HEK293 (cell line): ENCODE results near the gene AFAP1L2.

Experiments used
- CTCF ChIA-PET: fragments of 350-600 bp; formaldehyde crosslinking; extraction: SDS; loops from one replicate; lab custom pipeline; 2021; ENCODE audit warnings: antibody characterized with exemption; lab: Yijun Ruan, JAX
- POLR2A ChIA-PET: fragments of 300-600 bp; formaldehyde crosslinking; extraction: SDS; loops from one replicate; lab custom pipeline; 2020; ENCODE audit warnings: antibody characterized with exemption, inconsistent platforms; lab: Yijun Ruan, JAX
- H3K27ac ChIP-seq: fragments of 200-500 bp; sonication (Bioruptor generic); 2 replicates; pipeline ENCODE4 v1.5.1; 2014; ENCODE audit warnings: low read depth, low read length, control low read depth, inconsistent platforms; ENCODE audit errors: extremely low read depth
- H3K36me3 ChIP-seq, 2 experiments: fragments of 200-500 bp in 1 of 2; sonication (Bioruptor generic) in 1 of 2; 1 replicate in 1 of 2; 2 replicates in 1 of 2; pipeline ENCODE4 v1.5.1; 2014 to 2017; ENCODE audit warnings: inconsistent platforms in 2 of 2, low read length in 2 of 2; ENCODE audit not compliant: control insufficient read depth in 2 of 2, insufficient read depth in 1 of 2
- H3K4me1 ChIP-seq: fragments of 200-500 bp; sonication (Bioruptor generic); 2 replicates; pipeline ENCODE4 v1.5.1; 2014; ENCODE audit warnings: mild to moderate bottlenecking, low read length, inconsistent platforms; ENCODE audit not compliant: control insufficient read depth, insufficient read depth
- H3K4me3 ChIP-seq: 2 replicates; pipeline ENCODE4 v1.5.1; 2011; ENCODE audit warnings: low read depth, mild to moderate bottlenecking, control low read depth, low read length, moderate library complexity
- H3K9me3 ChIP-seq: fragments of 200-500 bp; sonication (Bioruptor generic); 2 replicates; pipeline ENCODE4 v1.5.1; 2014; ENCODE audit warnings: low read depth, low read length, inconsistent platforms; ENCODE audit not compliant: control insufficient read depth, insufficient read depth
- KLF7 ChIP-seq: fragments of 450-650 bp; formaldehyde crosslinking; IDR thresholded peaks from 2 replicates; pipeline ENCODE4 v1.5.1; 2016; ENCODE audit warnings: missing biosample characterization, missing genetic modification characterization, borderline replicate concordance
- PRDM10 ChIP-seq: fragments of 450-650 bp; formaldehyde crosslinking; IDR thresholded peaks from 2 replicates; pipeline ENCODE4 v1.5.1; 2016; ENCODE audit warnings: missing biosample characterization, missing genetic modification characterization
- SETDB1 ChIP-seq: IDR thresholded peaks from one replicate; pipeline ENCODE4 v1.6.1; 2017; ENCODE audit warnings: mild to moderate bottlenecking, low read length, moderate library complexity, mixed read lengths; ENCODE audit not compliant: insufficient read length
- TRIM28 ChIP-seq: IDR thresholded peaks from 2 replicates; pipeline ENCODE4 v1.6.1; 2011; ENCODE audit warnings: low read length, control low read depth, borderline replicate concordance
- ZIC2 ChIP-seq: fragments of 450-650 bp; formaldehyde crosslinking; IDR thresholded peaks from 2 replicates; pipeline ENCODE4 v1.5.1; 2016; ENCODE audit warnings: missing biosample characterization, missing genetic modification characterization
- ZNF121 ChIP-seq: fragments of 450-650 bp; formaldehyde crosslinking; IDR thresholded peaks from 2 replicates; pipeline ENCODE4 v1.5.1; 2016; ENCODE audit warnings: missing biosample characterization, missing genetic modification characterization
- ZNF202 ChIP-seq: fragments of 450-650 bp; formaldehyde crosslinking; IDR thresholded peaks from 2 replicates; pipeline ENCODE4 v1.5.1; 2016; ENCODE audit warnings: missing biosample characterization, missing genetic modification characterization, borderline replicate concordance
- ZNF211 ChIP-seq: fragments of 450-650 bp; formaldehyde crosslinking; IDR thresholded peaks from 2 replicates; pipeline ENCODE4 v1.5.1; 2016; ENCODE audit warnings: low read depth, missing biosample characterization, missing genetic modification characterization
- ZNF341 ChIP-seq: fragments of 450-650 bp; formaldehyde crosslinking; IDR thresholded peaks from 2 replicates; pipeline ENCODE4; 2016; ENCODE audit warnings: low read depth, missing biosample characterization, missing genetic modification characterization
- ZNF391 ChIP-seq: fragments of 450-650 bp; formaldehyde crosslinking; IDR thresholded peaks from 2 replicates; pipeline ENCODE4 v1.5.1; 2016; ENCODE audit warnings: low read depth, missing biosample characterization, missing genetic modification characterization, borderline replicate concordance
- ZNF626 ChIP-seq: fragments of 450-650 bp; sonication (Bioruptor Pico); formaldehyde crosslinking; IDR thresholded peaks from 2 replicates; pipeline ENCODE4 v1.5.1; 2018; ENCODE audit warnings: missing biosample characterization, missing genetic modification characterization, inconsistent platforms
- ZNF629 ChIP-seq: fragments of 450-650 bp; formaldehyde crosslinking; IDR thresholded peaks from 2 replicates; pipeline ENCODE4 v1.5.1; 2017; ENCODE audit warnings: missing biosample characterization, missing genetic modification characterization
- ZNF654 ChIP-seq: fragments of 450-650 bp; formaldehyde crosslinking; IDR thresholded peaks from 2 replicates; pipeline ENCODE4 v1.5.1; 2016; ENCODE audit warnings: low read depth, missing biosample characterization, missing genetic modification characterization
- TF ChIP-seq, protein P1 (sequence below): fragments of 450-650 bp; formaldehyde crosslinking; IDR thresholded peaks from 2 replicates; pipeline ENCODE4 v1.5.1; 2017; ENCODE audit warnings: missing biosample characterization, missing genetic modification characterization
- TF ChIP-seq, protein P2 (sequence below): fragments of 450-650 bp; formaldehyde crosslinking; IDR thresholded peaks from 2 replicates; pipeline ENCODE4 v1.5.1; 2017; ENCODE audit warnings: missing biosample characterization, missing genetic modification characterization
- TF ChIP-seq, protein P3 (sequence below): fragments of 450-650 bp; formaldehyde crosslinking; IDR thresholded peaks from 2 replicates; pipeline ENCODE4 v1.5.1; 2016; ENCODE audit warnings: missing biosample characterization, missing genetic modification characterization
- TF ChIP-seq, protein P4 (sequence below): fragments of 450-650 bp; formaldehyde crosslinking; IDR thresholded peaks from 2 replicates; pipeline ENCODE4 v1.5.1; 2016; ENCODE audit warnings: missing biosample characterization, missing genetic modification characterization

The AFAP1L2 gene

DNA sequence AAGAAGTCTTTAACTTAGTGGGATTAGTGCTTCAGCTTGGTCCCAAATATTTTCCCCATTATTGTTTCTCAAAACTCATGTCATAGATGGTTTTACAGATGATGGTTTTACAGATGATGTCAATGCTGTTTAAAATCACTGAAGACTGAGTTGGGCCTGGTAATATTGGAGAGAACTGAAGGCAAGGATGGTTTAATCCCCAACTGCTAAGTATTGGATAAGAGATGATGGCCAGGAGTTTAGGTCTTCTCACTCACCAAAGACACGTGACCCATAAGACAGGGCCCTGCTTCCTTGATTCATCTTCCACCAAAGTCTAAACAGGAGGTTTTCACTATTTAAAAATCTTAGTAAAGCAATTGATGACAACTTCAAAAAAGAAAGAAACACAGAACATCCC lies 108.9 kb downstream of the AFAP1L2 start:
- ChIA-PET CTCF (no interaction called here), POLR2A (no interaction called here)
- Histone ChIP-seq H3K27ac (no peak overlapping the region), H3K4me1 (no peaks in the 10 kb centered on the region), H3K9me3 (no peaks in the 10 kb centered on the region; the same call in 1 of the 2 replicates), H3K36me3 (peaks cover 0 to 16% of the 10 kb centered on the region in 2 experiments; a peak in 1 of 3 replicates), H3K4me3 (no peak overlapping the region)
- TF ChIP-seq TRIM28 (peak; percentile 35; the same call in 1 of the 2 replicates), SETDB1 (peak; percentile 68), PRDM10 (tag by site-specific recombination) (no peak)
- TF ChIP-seq, protein P1, sequence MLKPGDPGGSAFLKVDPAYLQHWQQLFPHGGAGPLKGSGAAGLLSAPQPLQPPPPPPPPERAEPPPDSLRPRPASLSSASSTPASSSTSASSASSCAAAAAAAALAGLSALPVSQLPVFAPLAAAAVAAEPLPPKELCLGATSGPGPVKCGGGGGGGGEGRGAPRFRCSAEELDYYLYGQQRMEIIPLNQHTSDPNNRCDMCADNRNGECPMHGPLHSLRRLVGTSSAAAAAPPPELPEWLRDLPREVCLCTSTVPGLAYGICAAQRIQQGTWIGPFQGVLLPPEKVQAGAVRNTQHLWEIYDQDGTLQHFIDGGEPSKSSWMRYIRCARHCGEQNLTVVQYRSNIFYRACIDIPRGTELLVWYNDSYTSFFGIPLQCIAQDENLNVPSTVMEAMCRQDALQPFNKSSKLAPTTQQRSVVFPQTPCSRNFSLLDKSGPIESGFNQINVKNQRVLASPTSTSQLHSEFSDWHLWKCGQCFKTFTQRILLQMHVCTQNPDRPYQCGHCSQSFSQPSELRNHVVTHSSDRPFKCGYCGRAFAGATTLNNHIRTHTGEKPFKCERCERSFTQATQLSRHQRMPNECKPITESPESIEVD, result no peak
- TF ChIP-seq, protein P2, sequence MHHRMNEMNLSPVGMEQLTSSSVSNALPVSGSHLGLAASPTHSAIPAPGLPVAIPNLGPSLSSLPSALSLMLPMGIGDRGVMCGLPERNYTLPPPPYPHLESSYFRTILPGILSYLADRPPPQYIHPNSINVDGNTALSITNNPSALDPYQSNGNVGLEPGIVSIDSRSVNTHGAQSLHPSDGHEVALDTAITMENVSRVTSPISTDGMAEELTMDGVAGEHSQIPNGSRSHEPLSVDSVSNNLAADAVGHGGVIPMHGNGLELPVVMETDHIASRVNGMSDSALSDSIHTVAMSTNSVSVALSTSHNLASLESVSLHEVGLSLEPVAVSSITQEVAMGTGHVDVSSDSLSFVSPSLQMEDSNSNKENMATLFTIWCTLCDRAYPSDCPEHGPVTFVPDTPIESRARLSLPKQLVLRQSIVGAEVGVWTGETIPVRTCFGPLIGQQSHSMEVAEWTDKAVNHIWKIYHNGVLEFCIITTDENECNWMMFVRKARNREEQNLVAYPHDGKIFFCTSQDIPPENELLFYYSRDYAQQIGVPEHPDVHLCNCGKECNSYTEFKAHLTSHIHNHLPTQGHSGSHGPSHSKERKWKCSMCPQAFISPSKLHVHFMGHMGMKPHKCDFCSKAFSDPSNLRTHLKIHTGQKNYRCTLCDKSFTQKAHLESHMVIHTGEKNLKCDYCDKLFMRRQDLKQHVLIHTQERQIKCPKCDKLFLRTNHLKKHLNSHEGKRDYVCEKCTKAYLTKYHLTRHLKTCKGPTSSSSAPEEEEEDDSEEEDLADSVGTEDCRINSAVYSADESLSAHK (tag by site-specific recombination), result no peak

GRCh38 chr10:114294549-114294948 lies 109.8 kb downstream of the AFAP1L2 start:
- Histone ChIP-seq H3K27ac (no peak overlapping the region), H3K36me3 (peaks cover 0 to 16% of the 10 kb centered on the region in 2 experiments; a peak in 1 of 3 replicates), H3K4me1 (no peaks in the 10 kb centered on the region)
- POLR2A ChIA-PET, result no interaction called here
- no peak for TF ChIP-seq ZNF629 (tag by site-specific recombination)
- no peak for TF ChIP-seq KLF7 (tag by site-specific recombination)
- TF ChIP-seq, protein P3, sequence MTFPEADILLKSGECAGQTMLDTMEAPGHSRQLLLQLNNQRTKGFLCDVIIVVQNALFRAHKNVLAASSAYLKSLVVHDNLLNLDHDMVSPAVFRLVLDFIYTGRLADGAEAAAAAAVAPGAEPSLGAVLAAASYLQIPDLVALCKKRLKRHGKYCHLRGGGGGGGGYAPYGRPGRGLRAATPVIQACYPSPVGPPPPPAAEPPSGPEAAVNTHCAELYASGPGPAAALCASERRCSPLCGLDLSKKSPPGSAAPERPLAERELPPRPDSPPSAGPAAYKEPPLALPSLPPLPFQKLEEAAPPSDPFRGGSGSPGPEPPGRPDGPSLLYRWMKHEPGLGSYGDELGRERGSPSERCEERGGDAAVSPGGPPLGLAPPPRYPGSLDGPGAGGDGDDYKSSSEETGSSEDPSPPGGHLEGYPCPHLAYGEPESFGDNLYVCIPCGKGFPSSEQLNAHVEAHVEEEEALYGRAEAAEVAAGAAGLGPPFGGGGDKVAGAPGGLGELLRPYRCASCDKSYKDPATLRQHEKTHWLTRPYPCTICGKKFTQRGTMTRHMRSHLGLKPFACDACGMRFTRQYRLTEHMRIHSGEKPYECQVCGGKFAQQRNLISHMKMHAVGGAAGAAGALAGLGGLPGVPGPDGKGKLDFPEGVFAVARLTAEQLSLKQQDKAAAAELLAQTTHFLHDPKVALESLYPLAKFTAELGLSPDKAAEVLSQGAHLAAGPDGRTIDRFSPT, result no peak
- no peak for TF ChIP-seq ZNF391
- TF ChIP-seq ZNF121, result no peak
- no peak for TF ChIP-seq ZNF211 (tag by site-specific recombination)
- TF ChIP-seq ZNF626 (tag by site-specific recombination), result no peak
- TF ChIP-seq ZIC2 (tag by site-specific recombination), result no peak
- no peak for TF ChIP-seq ZNF202
- no peak for TF ChIP-seq ZNF654
- TF ChIP-seq ZNF341 (tag by site-specific recombination), result no peak
- TF ChIP-seq, protein P4, sequence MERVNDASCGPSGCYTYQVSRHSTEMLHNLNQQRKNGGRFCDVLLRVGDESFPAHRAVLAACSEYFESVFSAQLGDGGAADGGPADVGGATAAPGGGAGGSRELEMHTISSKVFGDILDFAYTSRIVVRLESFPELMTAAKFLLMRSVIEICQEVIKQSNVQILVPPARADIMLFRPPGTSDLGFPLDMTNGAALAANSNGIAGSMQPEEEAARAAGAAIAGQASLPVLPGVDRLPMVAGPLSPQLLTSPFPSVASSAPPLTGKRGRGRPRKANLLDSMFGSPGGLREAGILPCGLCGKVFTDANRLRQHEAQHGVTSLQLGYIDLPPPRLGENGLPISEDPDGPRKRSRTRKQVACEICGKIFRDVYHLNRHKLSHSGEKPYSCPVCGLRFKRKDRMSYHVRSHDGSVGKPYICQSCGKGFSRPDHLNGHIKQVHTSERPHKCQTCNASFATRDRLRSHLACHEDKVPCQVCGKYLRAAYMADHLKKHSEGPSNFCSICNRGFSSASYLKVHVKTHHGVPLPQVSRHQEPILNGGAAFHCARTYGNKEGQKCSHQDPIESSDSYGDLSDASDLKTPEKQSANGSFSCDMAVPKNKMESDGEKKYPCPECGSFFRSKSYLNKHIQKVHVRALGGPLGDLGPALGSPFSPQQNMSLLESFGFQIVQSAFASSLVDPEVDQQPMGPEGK (tag by site-specific recombination), result no peak
- TF ChIP-seq, all 188 proteins: peak for 0
- no peak overlapping the region for H3K4me3 ChIP-seq
- CTCF ChIA-PET, result no interaction called here
- H3K9me3 ChIP-seq, result no peaks in the 10 kb centered on the region; the same call in 1 of the 2 replicates
